Ureter (tissue), 1 donor: ENCODE data around the gene NMD3. TPM values are rescaled to one million over a fixed set of nuclear protein-coding genes. Genes with fewer than 3 reads are reported as not detected.
"Not testable (repeated sequence)": the region's sequence is repeated elsewhere in the genome, so short reads cannot be mapped to it uniquely, and the experiment has no call there.

Source experiments
- DNase-seq: peaks from one replicate; pipeline ENCODE4 v3.0.0-alpha.2; 2020; ENCODE audit warnings: low spot score
- total RNA-seq: library from RNA; stranded (reverse); gene quantifications from one replicate; pipeline ENCODE4 v1.2.4, GENCODE V29; 2023
- donor health status: DM: yes; HTN: yes; CAD: no.

NMD3 gene
- total RNA-seq, 1 donor from 2014 or later = 67.2 TPM

- DNase-seq = peak; percentile 50
Measured at GRCh38 chr3:161275919-161276318, 54.8 kb downstream of the NMD3 start.

- not testable (repeated sequence) for DNase-seq
Measured at GRCh38 chr3:161282387-161282786, 61.3 kb downstream of the NMD3 start.

DNA sequence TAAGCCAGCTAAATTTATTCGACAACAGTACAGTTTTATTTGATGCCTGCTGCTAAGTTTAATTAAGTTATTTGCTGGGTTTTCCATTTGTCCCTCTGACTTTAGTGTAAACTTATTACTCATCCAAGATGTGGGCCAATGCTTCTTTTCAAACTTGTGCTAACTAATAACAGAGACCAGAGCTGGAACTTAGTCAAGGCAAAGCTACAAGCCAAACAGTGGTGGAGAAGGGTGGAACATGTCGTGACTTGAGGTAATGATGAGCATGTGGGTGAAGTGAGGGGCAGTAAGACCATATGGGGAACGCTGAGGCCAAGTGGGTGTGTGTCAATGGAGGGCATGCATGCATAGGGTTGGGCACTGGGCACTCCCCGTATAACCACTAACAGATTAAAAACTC, 63.9 kb downstream of the NMD3 start:
- no peak for DNase-seq

DNA sequence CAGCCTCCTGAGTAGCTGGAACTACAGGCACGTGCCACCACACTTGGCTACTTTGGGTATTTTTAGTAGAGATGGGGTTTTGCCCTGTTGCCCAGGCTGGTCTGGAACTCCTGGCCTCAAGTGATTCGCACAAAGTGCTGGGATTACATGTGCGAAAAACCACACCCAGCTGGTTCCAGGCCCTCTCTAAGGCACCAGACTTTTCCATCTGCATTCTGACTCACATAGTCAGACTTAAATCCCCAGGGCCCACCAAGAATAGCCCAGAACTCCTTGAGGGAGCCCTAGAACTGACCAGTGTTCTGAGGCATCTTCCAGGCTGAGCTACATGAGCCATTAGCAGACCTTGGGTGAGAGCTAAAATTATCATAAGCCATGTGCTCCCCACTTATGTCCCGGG, 68.1 kb downstream of the NMD3 start:
- DNase-seq = no peak

- no peak for DNase-seq
Measured at GRCh38 chr3:161291191-161291901, 70.2 kb downstream of the NMD3 start.

DNA sequence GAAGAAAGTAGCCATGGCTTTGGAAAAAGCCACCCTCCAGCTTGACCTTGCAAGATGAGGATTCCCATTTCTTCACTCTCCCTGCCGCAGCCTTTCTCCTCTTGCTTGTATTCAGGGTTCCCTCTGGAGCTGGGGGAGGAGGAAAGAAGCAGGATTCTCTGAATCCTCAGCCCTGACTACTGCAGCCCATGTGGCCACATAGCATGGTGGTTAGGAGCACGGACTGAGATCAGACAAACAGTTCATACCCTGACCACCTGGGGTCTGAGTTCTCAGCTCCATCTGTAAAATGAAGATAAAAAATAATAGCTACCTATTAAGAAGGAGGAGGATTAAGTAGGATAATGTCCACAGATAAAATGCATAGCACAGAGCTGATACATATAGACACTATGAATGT, 72.3 kb downstream of the NMD3 start:
- no peak for DNase-seq

- no peak for DNase-seq
Measured at GRCh38 chr3:161295325-161295724, 74.2 kb downstream of the NMD3 start.

DNA sequence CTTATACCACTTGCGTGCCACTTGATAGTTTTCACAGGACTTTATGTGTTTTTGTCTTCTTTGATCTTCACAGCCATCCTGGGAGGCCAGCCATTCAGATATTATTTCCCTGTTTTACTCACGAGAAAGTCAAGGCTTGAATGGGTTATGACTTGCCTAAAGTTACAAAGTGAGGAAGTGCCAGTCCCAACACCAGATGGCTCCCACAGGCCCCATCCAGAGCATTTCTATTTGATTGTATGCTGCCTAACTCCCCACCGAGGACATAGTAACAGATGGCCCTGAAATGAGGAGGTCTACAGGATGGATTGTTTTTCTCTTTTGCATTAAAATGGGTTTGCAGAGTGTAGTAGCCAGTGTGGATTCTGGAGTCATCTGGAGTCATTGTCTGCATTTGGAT, 75.7 kb downstream of the NMD3 start:
- DNase-seq = no peak

Other genes with a start within 250 kb of the NMD3 start
- gene B3GALNT1, start 116.0 kb upstream of the NMD3 start, total RNA-seq = 22.3 TPM
- gene SPTSSB, start 150.2 kb downstream of the NMD3 start, total RNA-seq = 242 TPM